Measurements from ENCODE around the gene THRB.

The THRB gene

DNA sequence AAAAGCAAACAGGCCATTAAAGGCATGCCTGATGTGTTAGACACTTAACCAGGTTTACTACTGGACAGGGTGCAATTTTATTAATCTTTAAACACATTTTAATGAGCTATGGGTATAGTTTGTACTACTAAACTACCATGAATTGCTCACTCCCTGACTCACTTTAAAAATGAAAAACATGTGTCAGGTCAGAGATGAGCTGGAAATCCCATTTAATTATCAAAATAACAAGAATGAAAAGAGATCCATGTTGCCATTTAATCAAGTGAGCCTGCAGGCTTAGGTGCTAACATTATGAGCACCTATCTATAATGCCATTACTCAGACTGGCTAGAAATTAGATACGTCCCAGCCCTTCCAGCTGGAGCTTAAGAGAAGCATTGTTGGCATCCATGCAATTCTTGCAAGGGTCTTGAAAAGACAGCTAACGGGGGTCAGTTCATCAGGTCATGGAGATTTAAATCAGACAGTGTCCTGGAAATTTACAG is 224.4 kb downstream of the THRB start:
- no peak for DNase-seq (ENCODE audit: low read depth in 2 of 2)

DNA sequence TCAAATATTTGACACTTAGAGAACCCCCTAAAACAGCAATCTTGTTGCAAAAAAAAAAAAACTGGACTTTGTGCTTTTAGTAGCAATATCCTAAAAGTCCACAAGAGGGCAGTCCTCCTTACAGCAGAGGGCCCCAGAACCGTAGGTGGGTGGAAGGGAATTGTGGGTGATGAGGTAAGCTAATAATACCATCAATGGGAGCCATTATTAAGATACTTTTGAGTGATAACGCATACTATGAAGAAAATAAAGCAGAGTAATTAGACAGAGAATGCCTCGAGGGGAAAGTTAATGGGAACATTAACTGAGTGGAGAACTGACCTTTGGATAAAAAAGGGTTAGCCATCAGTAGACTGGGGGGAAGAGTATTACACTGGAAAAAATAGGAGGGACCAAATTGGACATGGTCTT is 229.9 kb downstream of the THRB start:
- no peak for DNase-seq (ENCODE audit: low read depth in 2 of 2)

DNA sequence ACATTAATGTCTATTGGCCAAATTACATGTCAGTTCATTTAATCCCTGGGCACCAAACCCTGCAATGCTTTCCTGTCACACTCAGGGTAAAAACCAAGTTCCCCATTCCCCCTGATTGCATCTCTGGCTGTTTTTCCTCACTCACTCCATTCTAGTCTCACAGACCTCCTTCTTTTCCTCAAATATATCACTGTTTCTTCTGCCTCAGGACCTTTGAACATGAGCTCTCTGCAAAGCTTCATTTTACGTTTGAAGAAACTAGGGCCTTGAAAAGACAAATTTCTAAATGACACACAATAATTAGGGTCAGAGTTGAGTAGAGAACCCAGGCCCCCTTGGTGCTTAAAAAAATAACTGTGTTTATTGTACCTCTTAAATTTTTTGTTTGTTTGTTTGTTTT is 230.6 kb downstream of the THRB start:
- DNase-seq (ENCODE audit: low read depth in 2 of 2): no peak

DNA sequence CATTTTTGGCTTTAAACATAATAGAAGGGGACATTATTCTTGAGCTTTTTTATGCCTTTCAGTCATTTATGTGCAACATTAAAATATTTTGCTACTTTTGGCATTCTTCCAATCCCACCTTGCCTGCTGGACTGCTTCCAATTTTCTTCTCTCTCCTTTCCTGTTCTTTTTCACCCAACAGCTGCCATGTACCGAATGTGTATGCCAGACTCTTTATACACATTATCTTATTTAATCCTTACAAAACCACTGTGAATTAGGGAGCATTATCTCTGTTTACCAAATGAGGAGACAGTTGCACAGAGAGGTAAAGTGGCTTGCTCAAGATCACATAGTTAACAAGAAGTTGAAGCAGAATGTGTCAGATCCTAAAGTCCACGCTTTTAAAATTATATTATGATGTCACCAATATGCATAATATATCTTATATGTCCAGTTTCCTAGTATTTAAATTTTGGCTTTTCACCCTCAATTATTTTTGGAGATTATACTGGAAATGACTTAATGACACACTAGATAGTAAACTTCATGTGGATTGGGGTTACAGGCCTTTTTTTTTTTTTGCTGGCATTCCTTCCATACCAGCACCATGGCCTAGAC is 231.5 kb downstream of the THRB start:
- no peak for DNase-seq (ENCODE audit: low read depth in 2 of 2)

DNA sequence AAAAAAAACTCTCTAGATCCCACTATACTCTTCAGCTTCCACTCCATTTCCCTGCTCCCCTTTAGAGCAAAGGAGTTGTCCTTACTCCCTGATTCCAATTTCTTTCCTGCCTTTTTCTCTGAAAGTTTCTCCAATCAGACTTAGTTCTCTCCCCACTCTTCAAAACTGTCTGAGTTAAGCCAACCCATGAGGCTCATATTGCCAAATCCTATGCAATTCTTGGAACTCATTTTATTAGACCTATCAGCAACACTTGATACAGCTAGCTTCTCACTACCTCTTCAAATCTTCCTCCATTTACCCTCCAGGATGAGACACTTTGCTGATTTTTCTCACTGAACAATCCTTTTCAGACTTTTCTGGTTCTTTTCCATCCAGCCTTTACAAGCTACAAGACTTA is 233.1 kb downstream of the THRB start:
- DNase-seq (ENCODE audit: low read depth in 2 of 2): no peak

DNA sequence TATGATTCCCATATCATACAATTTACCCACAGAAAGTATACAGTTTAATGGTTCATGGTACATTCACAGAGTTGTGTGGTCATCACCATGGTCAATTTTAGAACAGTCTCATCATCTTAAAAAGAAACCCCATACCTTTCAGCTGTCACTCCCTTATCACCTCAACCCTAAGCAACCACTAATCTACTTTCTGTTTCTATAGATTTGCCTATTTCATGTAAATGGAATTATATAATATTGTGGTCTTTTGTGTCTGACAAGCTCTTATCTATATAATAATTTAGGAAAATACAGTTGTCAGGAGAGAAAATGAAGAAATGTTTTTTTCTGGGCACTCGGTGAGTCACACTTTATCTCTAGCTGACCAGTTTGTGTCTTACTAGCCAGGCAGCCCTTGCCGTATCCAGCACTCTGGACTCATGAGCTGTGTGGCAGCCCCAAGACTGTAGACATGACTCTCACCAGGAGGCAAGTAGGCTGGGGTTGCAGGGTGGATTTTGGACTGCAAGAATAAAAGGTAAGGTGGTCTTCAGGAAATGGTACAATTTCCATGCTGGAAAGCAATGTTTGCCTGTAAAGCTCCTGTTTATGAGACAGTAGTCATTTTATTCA is 234.6 kb downstream of the THRB start:
- no peak for DNase-seq (ENCODE audit: low read depth in 2 of 2)

DNA sequence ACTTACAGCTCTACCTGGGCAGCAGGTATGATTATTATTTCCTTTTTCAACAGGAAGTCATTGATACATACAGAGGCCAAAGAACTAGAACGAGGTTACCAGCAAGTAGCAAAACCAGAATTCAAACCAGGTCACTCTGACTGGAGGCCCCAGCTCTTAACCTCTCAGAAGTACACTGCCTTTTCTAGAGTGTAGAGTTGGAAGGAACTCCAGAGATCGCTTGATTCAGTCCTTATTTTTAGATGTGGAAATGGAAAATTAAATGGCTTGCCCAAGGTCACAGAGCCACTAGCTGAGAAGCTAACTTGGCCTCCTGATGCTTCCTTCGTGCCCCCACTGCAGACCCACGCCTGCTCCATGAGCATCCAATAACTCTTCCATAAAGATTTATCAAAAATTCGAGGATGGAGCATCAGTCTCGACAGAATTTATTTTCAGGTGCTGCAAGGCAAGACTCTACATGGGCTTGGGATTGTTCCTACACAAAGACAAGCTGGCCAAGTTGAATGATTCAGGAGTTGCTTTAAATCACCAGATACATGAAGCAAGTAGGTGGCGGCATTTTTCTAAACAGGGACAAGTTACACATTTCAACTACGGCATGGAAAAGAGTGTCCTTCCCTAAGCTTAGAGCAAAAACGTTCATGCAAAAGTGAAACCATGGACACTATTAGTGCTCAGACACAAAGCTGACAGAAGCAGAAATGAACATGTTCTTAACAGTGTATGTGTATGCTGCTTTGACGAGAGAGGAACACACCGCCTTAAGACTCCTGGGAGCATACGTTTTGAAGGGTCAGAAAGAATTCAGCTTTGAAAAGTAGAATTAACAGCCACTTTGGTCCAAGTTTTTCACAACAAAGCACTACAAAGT is 235.7 kb downstream of the THRB start:
- no peak for DNase-seq (ENCODE audit: low read depth in 2 of 2)

DNA sequence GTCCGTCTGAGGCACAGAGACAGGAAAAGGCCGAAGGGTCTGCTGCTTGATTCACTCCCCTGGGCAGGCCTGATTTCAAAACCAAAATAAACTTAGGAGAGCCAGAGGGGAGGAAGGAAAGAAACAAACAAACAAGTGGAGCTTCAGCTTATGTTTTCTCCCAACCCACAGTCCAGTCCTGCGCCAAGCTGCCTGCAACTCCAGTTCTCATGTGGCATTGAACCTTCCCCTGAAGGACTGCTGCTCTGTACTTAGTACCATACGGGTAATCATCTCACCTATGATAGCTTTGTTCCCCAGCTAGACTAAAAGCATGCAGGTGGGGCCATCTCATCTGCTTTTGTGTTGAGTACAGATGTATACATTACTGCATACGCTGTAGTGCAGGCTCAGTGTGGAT is 236.4 kb downstream of the THRB start:
- no peak for DNase-seq (ENCODE audit: low read depth in 2 of 2)

DNA sequence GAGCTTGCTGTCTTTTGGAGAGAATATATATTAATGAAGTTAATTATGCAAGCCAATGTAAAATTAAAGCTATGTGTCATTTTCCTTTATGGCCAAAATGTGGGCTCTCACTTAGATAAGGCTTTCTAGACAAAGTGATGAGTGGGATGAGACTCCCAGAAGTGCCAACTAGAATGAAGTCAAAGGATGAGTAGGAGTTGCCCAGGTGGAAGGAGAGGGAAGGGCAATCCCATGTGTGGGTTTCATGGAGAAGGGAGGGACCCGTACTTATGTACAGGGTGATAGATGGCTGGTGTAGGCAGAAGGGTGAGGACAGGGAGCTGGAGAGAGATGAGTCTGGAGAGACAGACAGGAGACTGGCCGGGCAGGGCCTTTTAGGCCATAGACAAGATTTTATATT is 239.2 kb downstream of the THRB start:
- no peak for DNase-seq (ENCODE audit: low read depth in 2 of 2)

DNA sequence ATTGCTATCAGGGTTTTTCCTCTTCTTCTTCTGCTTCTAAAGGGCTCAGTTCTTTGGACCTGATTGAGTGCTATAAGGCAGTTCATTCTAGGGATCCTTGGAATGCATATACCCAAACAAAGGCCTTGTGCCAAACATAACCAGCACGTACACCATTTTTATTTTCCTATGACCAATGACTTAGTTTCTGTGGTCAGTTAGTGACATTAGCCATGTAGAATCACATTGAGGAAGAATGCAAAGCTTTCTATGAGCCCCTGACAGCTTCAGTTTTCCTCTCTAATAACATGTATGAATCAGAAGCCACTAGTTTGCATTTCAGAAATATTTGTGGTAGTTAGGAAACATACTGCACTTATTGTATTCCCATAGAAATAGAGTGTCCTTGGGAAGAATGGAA is 240.0 kb downstream of the THRB start:
- DNase-seq (ENCODE audit: low read depth in 2 of 2): no peak

DNA sequence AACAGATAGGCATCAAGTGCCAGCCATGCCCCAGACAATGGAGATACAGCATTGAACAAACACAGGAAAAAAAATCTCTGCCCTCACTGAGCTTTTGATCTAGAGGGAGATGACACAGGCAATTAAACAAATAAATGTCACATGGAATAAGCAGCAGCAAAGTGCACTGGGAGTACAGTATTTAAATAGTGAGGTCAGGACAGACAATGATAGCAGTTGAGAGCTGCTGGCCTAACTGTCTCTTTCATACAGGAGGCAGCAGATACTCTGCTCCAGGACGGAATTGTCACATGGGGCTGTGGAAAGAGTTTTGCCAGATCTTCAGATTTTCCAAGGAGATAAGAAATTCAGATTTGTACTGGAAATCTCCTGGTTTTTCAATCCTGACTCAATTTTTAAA is 241.3 kb downstream of the THRB start:
- DNase-seq (ENCODE audit: low read depth in 2 of 2): no peak

DNA sequence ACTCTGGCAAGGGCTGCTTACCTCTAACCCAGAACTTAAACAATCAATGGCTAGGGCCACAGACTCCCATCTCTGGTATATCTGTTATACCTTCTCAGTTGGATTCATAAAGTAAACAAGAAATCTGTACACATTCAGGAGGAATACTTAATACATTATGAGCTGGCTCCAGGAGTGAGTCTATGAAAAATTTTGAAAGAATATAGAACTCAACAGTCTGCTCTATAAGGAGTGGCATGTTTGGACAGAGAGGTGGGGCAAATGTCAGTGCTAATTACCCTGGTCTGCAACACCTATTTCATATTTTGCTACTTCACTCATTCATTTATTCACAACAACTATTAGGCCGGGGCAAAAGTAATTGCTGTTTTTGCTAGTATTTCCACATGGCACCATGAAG is 245.1 kb downstream of the THRB start:
- no peak for DNase-seq (ENCODE audit: low read depth in 2 of 2)

DNA sequence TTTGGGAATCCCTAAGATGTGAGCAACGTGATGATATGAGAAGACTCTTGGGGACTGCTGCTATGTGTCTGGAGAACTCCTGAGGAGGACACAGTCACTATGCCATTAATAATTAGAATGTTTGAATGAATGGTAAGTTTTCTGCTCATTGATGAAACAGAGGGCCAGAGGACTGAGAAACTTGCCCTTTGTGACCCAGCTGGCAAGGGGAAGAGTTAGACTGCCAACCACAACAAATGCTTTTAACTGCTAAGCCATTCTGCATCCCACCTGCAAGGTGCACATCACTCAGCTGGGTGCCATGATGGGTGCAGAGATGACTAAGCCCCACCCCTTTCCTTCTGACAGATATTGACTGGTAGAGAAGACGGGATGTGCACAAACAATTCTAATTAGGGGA is 249.6 kb downstream of the THRB start:
- DNase-seq (ENCODE audit: low read depth in 2 of 2): no peak

DNA sequence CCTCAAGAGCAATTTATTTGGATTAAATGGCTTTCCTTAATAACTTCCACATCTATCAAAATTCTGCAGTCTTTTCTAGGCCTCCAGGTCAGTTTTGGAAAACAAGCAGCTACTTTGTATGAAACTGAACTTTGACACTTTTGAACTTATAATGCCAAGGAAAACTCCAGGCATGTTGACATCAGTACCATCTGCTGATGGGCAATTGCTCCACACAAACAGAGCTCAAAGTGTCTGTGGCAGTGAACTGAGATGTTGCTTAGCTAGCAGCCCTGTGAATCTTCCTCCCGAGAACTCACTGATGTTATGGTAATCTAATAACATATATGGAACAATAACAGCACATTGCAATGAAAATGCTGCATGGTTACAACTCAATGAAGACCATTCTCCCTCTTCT is 250.2 kb downstream of the THRB start:
- DNase-seq (ENCODE audit: low read depth in 2 of 2): no peak

DNA sequence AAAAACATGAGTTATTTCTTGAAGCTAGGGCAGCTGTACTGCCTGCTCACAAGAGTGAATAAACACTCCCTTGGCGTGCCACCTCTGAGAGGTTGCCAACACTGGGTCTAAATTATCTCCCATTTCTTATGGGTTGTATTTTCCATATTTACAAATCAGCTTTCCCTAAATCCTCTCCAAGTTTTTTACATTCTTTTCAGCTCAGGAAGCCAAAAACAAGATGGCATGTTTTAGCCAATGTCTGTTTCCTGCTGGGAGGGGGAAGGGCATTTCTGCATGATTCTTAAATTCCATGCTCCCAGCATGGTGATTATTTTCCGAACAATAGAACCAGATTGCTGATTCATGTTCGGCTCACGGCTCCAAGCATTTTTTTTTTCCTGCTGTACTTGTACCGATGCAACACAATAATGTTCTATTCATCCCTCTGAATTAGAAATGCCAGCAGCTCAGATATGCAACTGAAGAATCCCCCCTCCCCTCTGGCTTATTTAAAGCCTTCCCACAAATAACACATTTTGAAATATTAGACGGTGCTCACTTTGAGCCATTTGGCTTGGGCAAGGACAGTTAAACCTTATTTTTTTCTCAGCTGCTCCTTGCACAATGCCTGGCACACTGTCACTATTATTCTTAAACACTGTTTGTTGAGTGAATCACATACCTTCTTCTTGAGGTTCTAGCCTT is 252.5 kb downstream of the THRB start:
- no peak for DNase-seq (ENCODE audit: low read depth in 2 of 2)

DNA sequence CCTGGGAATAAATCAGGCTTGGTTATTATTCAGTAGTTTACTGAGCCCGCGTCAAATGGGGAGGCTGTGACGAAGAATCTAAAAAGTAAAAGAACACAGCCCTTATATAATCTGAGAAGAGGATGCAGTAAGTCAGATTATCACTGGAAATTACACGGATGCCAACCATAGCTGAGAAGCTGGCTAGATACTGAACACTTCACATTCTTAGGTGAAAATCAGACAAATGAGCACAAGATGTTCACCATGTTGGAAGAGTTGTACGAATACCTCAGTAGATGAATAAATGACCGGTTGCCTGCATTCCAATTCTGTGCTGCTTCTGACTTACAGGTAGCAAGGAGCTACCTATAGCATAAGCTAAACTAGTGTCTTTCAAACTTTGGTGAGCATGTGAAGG is 254.3 kb downstream of the THRB start:
- no peak for DNase-seq (ENCODE audit: low read depth in 2 of 2)

DNA sequence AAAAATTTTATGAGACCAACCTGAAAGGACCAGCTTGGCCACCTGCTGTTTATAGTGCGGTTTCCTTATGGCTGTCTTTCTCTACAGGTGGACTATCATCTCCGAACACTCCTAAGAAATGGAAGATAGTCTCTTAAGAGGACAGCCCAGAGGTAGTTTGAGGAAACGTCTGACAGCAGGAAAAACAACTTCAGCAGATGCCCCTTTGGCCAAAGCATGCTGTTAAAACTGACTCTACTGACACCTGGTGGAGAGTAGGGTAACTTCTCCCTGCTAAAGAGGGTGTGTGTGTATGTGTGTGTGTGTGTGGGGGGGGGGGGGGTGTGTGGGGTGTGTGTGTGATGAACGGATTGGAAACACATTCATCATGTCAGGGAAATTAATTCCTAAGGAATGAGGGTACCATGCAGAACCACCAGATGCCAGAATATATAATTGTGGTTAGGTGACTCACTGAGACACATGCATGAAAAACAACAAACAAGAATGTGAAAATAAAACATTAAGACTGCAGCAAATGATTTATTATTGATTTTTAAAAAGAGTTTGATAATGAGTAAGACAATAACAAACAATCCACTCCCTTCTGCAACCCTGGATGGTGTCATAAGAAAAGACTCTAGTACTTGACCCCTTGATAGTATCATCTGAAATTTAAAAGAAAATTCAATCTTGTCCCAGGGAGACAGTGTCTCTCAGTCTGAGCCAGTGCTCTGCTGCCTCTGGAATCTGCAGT is 256.5 kb downstream of the THRB start:
- no peak for DNase-seq (ENCODE audit: low read depth in 2 of 2)

DNA sequence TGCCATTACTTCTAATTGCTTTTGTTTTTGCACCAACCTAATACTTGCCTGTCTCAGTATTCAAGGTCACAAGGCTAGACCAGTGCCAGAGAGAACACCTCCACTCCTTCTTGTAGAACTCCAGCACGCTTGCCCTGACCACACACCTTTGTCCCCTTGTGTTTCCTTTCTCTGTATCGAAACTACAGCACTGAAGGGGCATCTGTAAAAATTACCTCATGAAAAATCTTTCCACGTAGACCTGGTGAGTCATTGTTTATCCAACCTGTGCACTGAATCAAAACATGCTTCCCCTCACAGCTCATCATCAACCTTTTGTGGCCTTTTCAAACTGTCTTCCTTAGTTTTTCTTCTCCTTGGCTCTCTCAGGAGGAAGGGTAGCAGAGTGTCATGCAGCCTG is 259.5 kb downstream of the THRB start:
- DNase-seq (ENCODE audit: low read depth in 2 of 2): no peak

DNA sequence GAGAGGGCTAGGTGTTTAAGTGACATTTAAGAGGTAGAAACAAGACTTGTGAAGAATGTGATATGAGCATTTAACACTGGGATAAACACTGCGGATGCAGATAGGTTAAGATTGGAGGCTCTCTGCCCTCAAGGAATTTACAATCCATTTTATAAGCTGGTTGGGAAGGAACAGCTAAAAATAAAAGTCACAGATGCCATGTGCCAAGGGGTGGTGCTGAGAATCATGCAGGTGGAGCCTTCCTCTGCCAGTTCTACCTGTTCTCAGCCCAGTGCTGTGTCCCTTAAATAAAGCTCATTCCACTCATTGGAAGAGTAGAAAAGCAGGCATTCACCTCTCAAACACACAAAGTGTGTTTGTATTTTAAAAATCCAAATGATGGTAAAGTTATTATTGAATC is 261.9 kb downstream of the THRB start:
- DNase-seq (ENCODE audit: low read depth in 2 of 2): no peak

DNA sequence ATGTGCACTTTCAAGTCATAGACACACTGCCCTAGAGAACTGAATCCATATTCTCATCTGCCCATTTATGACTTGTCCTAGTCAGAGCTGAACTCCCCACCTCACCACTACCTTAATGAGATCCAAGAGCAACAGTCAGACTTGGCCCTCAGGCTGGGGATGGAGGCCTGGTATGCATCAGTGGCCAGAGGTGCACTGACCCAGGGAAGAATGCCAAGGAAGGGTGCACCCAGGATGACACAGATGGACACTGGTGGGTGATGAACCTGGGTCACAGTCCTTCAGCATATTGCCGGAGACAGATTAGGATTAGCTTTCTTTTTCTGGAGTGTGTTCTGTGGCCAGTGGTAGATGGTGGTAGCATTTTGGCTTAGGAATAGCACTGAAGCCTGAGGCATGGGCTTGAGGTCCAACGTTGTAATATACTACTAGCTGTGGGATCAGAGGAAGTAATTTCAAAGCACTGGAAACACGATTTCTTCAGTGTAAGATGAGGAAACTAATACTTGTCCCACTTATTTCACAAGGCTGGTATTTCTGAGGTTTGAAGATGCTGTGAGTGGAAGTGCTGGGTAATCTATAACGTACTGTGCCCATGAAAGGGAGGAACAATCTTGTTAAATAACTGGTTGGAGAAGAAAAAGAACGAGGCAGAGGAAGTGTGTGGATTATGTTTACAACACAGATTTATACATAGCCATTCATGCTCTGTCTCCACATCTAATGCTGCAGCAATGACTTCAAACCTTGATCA is 265.0 kb downstream of the THRB start:
- DNase-seq (ENCODE audit: low read depth in 2 of 2): no peak

DNA sequence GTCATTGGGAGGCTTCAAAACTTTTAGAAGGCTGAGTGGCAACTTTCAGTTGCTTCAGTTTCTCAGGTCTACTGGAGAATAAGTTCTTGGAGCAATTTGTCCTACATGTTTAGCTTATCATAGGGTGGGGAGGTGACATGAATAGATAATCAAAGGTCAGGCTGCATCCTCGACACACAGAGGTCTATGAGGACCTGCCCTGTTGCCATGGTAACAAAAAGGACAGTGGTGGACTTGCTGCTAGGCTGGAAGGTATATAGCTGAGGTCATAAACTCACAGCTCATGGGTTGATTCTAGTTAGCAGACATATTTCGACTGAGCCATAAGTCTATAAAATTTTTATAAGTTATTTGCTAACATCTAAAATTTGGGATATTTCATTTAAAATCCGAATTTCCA is 267.0 kb downstream of the THRB start:
- no peak for DNase-seq (ENCODE audit: low read depth in 2 of 2)

Data from stimulated activated CD8-positive, alpha-beta memory T cell treated with anti-CD3 and anti-CD28 coated beads, Interleukin-2, amount 100 ng/mL, for 1 hour (primary cell).